Nephron (organoid): ENCODE results near the gene CD3G.

Experiments
- H3K27ac Mint-ChIP-seq, 3 experiments: 2 replicates each; pipeline ENCODE4 v1.8.0; 2020; ENCODE audit warnings: mixed read lengths in 3 of 3, mild to moderate bottlenecking in 2 of 3, moderate library complexity in 1 of 3
- H3K27me3 Mint-ChIP-seq: 2 replicates; pipeline ENCODE4 v1.8.0; 2021; ENCODE audit warnings: low read depth, mild to moderate bottlenecking, moderate library complexity, mixed read lengths
- H3K36me3 Mint-ChIP-seq: 2 replicates; pipeline ENCODE4 v1.8.0; 2020; ENCODE audit warnings: low read depth, mixed read lengths
- H3K4me1 Mint-ChIP-seq: 2 replicates; pipeline ENCODE4 v1.8.0; 2020; ENCODE audit warnings: mixed read lengths
- H3K4me3 Mint-ChIP-seq, 3 experiments: 2 replicates each; pipeline ENCODE4 v1.8.0; 2020; ENCODE audit warnings: mild to moderate bottlenecking in 3 of 3, mixed read lengths in 3 of 3, moderate library complexity in 2 of 3
- H3K9me3 Mint-ChIP-seq: 2 replicates; pipeline ENCODE4 v1.8.0; 2020; ENCODE audit warnings: mixed read lengths
- TF ChIP-seq, protein P1 (sequence below), 3 experiments: fragments of 200-600 bp; sonication (generic); IDR thresholded peaks; one replicate each; pipeline ENCODE4 v1.5.0; 2021; ENCODE audit warnings: antibody characterized with exemption in 3 of 3; ENCODE audit not compliant: unreplicated experiment in 3 of 3

Gene CD3G

DNA sequence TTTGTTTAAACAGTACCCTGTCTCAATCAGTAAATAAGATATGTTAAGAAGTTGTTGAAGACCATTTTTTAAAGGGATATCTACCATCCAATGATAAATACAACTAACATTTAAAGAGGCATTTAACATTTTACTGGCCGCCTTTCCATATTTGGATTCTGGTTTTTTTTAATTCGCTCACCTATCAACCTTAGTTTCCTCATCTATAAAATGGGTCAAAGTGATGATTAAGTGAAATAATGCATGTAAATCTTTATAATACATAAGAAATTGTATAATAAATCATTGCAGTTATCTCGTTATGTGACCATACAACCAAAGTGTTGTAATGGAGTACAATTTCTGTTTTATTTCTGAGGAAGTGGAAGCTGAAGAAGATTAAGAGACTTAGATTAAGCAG is 39.5 kb downstream of the CD3G start:
- Mint-ChIP-seq H3K4me1 (no peaks in the 10 kb centered on the region), H3K36me3 (peaks cover 55% of the 10 kb centered on the region), H3K27me3 (no peaks in the 10 kb centered on the region), H3K27ac (no peak overlapping the region), H3K9me3 (no peaks in the 10 kb centered on the region), H3K4me3 (no peak overlapping the region)
- TF ChIP-seq, protein P1, sequence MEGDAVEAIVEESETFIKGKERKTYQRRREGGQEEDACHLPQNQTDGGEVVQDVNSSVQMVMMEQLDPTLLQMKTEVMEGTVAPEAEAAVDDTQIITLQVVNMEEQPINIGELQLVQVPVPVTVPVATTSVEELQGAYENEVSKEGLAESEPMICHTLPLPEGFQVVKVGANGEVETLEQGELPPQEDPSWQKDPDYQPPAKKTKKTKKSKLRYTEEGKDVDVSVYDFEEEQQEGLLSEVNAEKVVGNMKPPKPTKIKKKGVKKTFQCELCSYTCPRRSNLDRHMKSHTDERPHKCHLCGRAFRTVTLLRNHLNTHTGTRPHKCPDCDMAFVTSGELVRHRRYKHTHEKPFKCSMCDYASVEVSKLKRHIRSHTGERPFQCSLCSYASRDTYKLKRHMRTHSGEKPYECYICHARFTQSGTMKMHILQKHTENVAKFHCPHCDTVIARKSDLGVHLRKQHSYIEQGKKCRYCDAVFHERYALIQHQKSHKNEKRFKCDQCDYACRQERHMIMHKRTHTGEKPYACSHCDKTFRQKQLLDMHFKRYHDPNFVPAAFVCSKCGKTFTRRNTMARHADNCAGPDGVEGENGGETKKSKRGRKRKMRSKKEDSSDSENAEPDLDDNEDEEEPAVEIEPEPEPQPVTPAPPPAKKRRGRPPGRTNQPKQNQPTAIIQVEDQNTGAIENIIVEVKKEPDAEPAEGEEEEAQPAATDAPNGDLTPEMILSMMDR (IDR thresholded peaks at IDR 0.05; ENCODE audit: unreplicated experiment in 3 of 3), result no peak

DNA sequence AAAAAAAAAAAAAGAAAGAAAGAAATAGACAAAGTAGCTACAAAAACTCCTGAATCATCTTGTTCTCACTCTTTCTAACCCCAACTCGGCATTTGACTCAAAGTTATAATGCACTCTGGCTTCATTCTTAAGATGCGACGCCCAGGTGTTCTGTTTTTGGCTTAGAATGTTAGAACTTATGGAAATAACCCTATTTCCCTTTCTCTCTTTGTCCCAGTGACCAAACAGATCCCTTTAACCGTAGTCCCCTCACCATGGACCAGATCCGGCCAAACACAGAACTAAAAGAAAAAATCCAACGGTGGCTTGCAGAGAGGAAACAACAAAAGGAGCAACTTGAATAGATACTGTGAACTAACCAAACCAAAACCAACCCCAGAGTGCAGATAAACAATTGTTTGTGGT is 52.0 kb downstream of the CD3G start:
- H3K9me3 Mint-ChIP-seq, result no peaks in the 10 kb centered on the region
- peaks cover 7% of the 10 kb centered on the region for H3K4me1 Mint-ChIP-seq
- TF ChIP-seq, protein P1 (IDR thresholded peaks at IDR 0.05; ENCODE audit: unreplicated experiment in 3 of 3), result no peak
- H3K4me3 Mint-ChIP-seq, result no peak overlapping the region
- H3K36me3 Mint-ChIP-seq, result peaks cover 36% of the 10 kb centered on the region
- no peak overlapping the region for H3K27ac Mint-ChIP-seq
- no peaks in the 10 kb centered on the region for H3K27me3 Mint-ChIP-seq

DNA sequence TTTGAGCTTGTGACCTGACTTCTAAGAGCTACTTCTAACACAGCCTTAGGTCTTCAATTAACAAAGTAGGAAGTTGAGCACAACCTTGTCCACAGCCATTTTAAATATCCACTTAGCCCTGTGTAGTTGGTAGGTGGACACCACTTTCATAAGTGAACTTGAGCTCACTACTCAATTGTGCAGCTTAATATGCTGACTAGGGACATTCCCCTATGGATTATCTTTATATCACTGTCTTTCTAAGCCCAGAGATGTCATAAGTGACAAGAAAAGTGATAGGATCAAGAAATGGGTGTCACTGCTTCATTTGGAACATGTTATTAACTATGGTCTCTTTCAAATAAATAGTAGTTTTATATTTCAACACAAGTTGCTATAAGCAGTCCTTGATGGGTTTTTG is 53.3 kb downstream of the CD3G start:
- peaks cover 18% of the 10 kb centered on the region for H3K4me1 Mint-ChIP-seq
- no peak overlapping the region for H3K27ac Mint-ChIP-seq
- TF ChIP-seq, protein P1 (IDR thresholded peaks at IDR 0.05; ENCODE audit: unreplicated experiment in 3 of 3), result no peak
- H3K4me3 Mint-ChIP-seq, result no peak overlapping the region
- no peaks in the 10 kb centered on the region for H3K9me3 Mint-ChIP-seq
- H3K36me3 Mint-ChIP-seq, result peaks cover 29% of the 10 kb centered on the region
- no peaks in the 10 kb centered on the region for H3K27me3 Mint-ChIP-seq

DNA sequence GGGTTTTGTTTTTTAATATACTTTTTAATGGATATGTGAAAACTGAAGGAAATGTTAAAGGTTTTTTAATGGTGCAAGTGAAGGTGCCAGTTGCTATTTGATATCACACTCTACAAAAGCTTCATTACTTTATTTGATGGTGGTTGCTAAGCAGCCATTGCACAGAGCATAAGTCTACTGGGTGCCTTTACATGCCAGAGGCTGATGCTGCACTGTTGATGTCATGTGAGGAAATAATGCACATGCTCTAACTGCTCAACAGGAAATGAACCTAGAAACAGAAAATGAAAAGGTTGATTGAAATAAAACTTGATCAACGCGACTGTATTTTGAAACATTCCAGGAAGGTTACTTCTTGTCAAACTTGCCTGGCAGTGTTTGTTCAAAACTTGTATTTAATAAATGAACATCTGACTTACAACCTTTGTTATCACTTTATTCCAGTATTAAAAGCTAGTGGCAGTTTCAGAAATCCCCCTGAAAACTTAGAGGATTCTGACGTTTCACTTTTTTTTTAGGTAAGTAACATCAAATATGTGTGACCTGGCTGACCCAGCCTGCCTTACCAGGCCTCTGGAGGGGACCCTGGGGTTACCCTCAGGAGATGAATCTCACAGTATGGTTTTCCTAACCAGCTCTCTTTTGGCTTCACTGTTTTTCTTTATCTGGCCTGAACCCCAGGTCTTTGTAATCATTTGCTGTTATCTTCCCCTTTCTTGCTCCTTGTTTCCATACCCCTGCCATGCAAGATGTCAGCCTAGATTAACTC is 54.8 kb downstream of the CD3G start:
- Mint-ChIP-seq H3K36me3 (peaks cover 24% of the 10 kb centered on the region), H3K27me3 (no peaks in the 10 kb centered on the region), H3K27ac (peak overlapping the region; percentile 8 to 100 (median 65)), H3K9me3 (no peaks in the 10 kb centered on the region), H3K4me1 (peaks cover 24% of the 10 kb centered on the region), H3K4me3 (peak overlapping the region; percentile 24 to 99 (median 97))
- TF ChIP-seq, protein P1 (IDR thresholded peaks at IDR 0.05; ENCODE audit: unreplicated experiment in 3 of 3), result no peak

DNA sequence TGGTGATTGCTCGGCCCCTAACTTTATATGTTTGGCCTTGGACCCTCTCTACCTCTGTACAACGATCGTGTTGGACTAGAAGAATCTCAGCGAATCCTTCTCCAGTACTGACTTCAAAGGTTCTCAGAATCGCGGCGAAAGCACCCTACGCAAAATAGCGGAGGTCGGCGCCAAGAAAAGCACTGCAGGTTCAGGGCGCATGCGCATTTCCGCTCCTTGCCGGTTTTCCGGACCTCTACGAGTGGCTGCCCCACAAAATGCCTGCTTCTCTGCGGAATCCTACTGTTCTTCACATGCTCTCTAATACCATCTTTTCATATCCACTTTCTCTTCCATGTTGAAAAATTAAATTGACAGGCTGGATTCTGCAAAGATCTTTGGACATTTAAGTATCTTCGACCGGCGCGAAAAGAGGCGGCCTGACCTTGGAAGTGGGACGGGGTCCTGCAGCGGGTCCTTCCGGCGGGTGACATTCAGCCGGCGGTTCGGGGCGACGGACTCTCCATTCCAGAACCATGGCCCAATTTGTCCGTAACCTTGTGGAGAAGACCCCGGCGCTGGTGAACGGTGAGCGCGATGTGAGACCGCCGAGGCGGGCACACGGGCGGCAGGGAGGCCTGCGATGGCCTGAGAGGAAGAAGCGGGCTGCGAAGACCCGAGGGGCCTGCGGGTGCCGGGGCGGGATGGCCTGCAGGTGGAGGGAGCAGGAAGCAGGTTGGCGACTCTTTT is 57.2 kb downstream of the CD3G start, which contains the start of gene ATP5MG:
Gene ATP5MG, plus strand, starts transcription at position 456 of the 729 bp plus-strand sequence. Its CDS starts 60 bp downstream, at position 516.
- Mint-ChIP-seq H3K36me3 (peaks cover 19% of the 10 kb centered on the region), H3K4me3 (peak within 1 kb of the TSS; percentile 97 to 99 (median 98)), H3K27me3 (no peaks in the 10 kb centered on the region), H3K4me1 (peaks cover 35% of the 10 kb centered on the region), H3K9me3 (no peaks in the 10 kb centered on the region), H3K27ac (peak within 1 kb of the TSS; percentile 99 to 100 (median 100))
- TF ChIP-seq, protein P1 (IDR thresholded peaks at IDR 0.05; ENCODE audit: unreplicated experiment in 3 of 3), result peak in 1 of 3 experiments; percentile 15
